ENCODE measurements around the gene KRT28.
"Not testable (repeated sequence)": the region's sequence is repeated elsewhere in the genome, so short reads cannot be mapped to it uniquely, and the experiment has no call there.

KRT28 gene

GRCh38 chr17:40779181-40779909, 20.4 kb downstream of the KRT28 start:
- DNase-seq (ENCODE audit: low read depth in 2 of 2): no peak

- DNase-seq (ENCODE audit: low read depth in 2 of 2): no peak
Measured at GRCh38 chr17:40778461-40778860, 21.3 kb downstream of the KRT28 start.

- DNase-seq (ENCODE audit: low read depth in 2 of 2): no peak
Measured at GRCh38 chr17:40777971-40778370, 21.8 kb downstream of the KRT28 start.

GRCh38 chr17:40777459-40777858, 22.3 kb downstream of the KRT28 start:
- DNase-seq (ENCODE audit: low read depth in 2 of 2): no peak

- no peak for DNase-seq (ENCODE audit: low read depth in 2 of 2)
Measured at GRCh38 chr17:40775945-40776344, 23.8 kb downstream of the KRT28 start.

GRCh38 chr17:40772101-40772500, 27.7 kb downstream of the KRT28 start, which contains the start of gene KRT26:
Gene KRT26, minus strand, starts transcription at chr17:40772201. Its CDS starts 88 bp downstream, at chr17:40772113.
- DNase-seq (ENCODE audit: low read depth in 2 of 2): no peak

- DNase-seq (ENCODE audit: low read depth in 2 of 2): no peak
Measured at GRCh38 chr17:40765657-40766056, 34.1 kb downstream of the KRT28 start.

GRCh38 chr17:40763752-40764151, 36.0 kb downstream of the KRT28 start:
- no peak for DNase-seq (ENCODE audit: low read depth in 2 of 2)

GRCh38 chr17:40760105-40761016, 39.4 kb downstream of the KRT28 start:
- DNase-seq (ENCODE audit: low read depth in 2 of 2): no peak

- DNase-seq (ENCODE audit: low read depth in 2 of 2): no peak
Measured at GRCh38 chr17:40755231-40755630, 44.5 kb downstream of the KRT28 start, which contains the start of gene KRT25. Gene KRT25, minus strand, starts transcription at chr17:40755331. Its CDS starts 60 bp downstream, at chr17:40755271.

GRCh38 chr17:40753804-40754203, 46.0 kb downstream of the KRT28 start:
- DNase-seq (ENCODE audit: low read depth in 2 of 2): no peak

- no peak for DNase-seq (ENCODE audit: low read depth in 2 of 2)
Measured at GRCh38 chr17:40751065-40751464, 48.7 kb downstream of the KRT28 start.

GRCh38 chr17:40750391-40750790, 49.4 kb downstream of the KRT28 start:
- DNase-seq (ENCODE audit: low read depth in 2 of 2): no peak

GRCh38 chr17:40748666-40749065, 51.1 kb downstream of the KRT28 start:
- DNase-seq (ENCODE audit: low read depth in 2 of 2): not testable (repeated sequence)

All from stimulated activated CD8-positive, alpha-beta memory T cell treated with anti-CD3 and anti-CD28 coated beads, Interleukin-7, amount 100 ng/mL, for 4 hours (primary cell).